Ovary (tissue), 9 donors: ENCODE results near the gene LYL1. TPM values are rescaled to one million over a fixed set of nuclear protein-coding genes. Genes with fewer than 3 reads are reported as not detected.
A peak's percentile ranks its signal among the peaks of the same experiment; 100 is the strongest.

Experiments used
- DNase-seq, 5 donors: peaks; one replicate each; pipeline ENCODE4 v3.0.0-alpha.2; 2019 to 2020
- H3K27ac ChIP-seq, 2 donors: fragments of 200-600 bp; one replicate each; pipeline versions ENCODE4 v1.5.1 to v1.8.0; 2019 to 2022
- H3K27me3 ChIP-seq: fragments of 200-600 bp; one replicate; pipeline ENCODE4 v1.8.0; 2022
- H3K36me3 ChIP-seq: fragments of 200-600 bp; sonication (generic); one replicate; pipeline ENCODE4 v1.5.1; 2019
- H3K4me1 ChIP-seq: one replicate; pipeline ENCODE4 v1.8.1; 2013; ENCODE audit warnings: mild to moderate bottlenecking, moderate library complexity; ENCODE audit not compliant: insufficient read depth
- H3K4me3 ChIP-seq: fragments of 200-600 bp; sonication (generic); one replicate; pipeline ENCODE4 v1.5.1; 2017
- H3K9me3 ChIP-seq, 2 donors: fragments of 200-600 bp in 1 of 2; sonication (generic) in 1 of 2; one replicate each; pipeline versions ENCODE4 v1.5.1 to v1.8.1; 2013 to 2019; ENCODE audit warnings: mild to moderate bottlenecking in 1 of 2, moderate library complexity in 1 of 2
- CTCF ChIP-seq, 3 donors: fragments of 450-650 bp in 2 of 3; fragments of 200-600 bp in 1 of 3; IDR thresholded peaks; one replicate each; pipeline versions ENCODE4 v1.5.1 to v1.8.0; 2016 to 2022; ENCODE audit warnings: antibody characterized with exemption in 3 of 3, mild to moderate bottlenecking in 1 of 3
- EP300 ChIP-seq: sonication (generic); formaldehyde crosslinking; IDR thresholded peaks from one replicate; pipeline ENCODE4 v1.6.1; 2017; ENCODE audit warnings: antibody characterized with exemption
- POLR2A ChIP-seq: fragments of 450-650 bp; IDR thresholded peaks from one replicate; pipeline ENCODE4 v1.6.1; 2017; ENCODE audit warnings: antibody characterized with exemption, mild to moderate bottlenecking, moderate library complexity
- WGBS, 3 donors: extraction: QIAGEN DNeasy Blood & Tissue Kit in 1 of 3; methylation state at CpG; one replicate each; pipeline versions ENCODE4 v1.1.5 to v1.1.7; 2013 to 2017; 5-methylcytosine and 5-hydroxymethylcytosine counted together
- intact Hi-C, 4 donors: fragments of 100-400 bp; cut with DNase I; formaldehyde crosslinking; loops; one replicate each; pipeline versions ENCODE4 v1.11.0 to v1.15.1; 2022 to 2023
- polyA plus RNA-seq, 2 donors: library from polyadenylated mRNA; stranded (reverse); fragments of 200-250 nt in 1 of 2; fragments of 350-450 nt in 1 of 2; fragmentation: Illumina TruSeq in 1 of 2; extraction: RNeasy Lipid Tissue Mini Kit (QIAGEN cat#74804) in 1 of 2; gene quantifications; one replicate each; pipeline ENCODE4 v1.2.3, GENCODE V29; 2013 to 2014
- total RNA-seq, 7 donors: library from RNA; depleted of rRNA in 2 of 7; stranded (reverse); fragments of >200 nt in 2 of 7; fragmentation: NEBNext Ultra II Directional in 3 of 7; extraction: Animal tissue kit (Norgen Biotek cat#: 25700) in 3 of 7; gene quantifications; one replicate each; pipeline versions ENCODE4 v1.1.0 to v1.2.4, GENCODE V29; 2016 to 2023
- donor health status: DM: no; HTN: no; CAD: no; lungs with moderate emphysema.
- donor health status: DM: no; HTN: no; CAD: no.
- donor health status: Bipolar disorder and iron deficiency.
- donor health status: DM: yes; HTN: yes; CAD: no.
- donor health status: DM: no; HTN: no; CAD: no.
- donor health status: DM: yes; HTN: yes; CAD: no.

LYL1 gene
- total and polyA plus RNA-seq, 9 donors, result 0.90 to 7.4 (median 5.0) TPM

DNA sequence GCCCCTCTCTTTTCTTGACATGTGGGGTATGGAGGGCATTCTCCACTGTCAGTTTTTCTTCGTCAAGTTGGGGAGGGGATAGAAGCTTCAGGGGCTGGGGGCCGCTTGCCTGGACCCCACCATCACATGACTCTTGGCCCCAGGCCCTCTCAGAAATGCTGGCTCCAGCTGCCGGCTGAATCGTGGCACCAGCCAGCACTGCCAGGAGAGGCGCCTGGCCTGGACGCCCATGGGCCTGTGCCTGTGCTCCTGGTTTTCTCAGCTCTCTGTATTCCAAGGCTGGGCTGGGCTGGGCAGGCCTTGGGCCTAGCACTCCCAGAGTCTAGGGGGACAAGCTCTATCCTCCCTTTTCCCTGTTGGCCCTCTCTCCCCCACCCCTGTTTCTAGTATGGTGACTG, 38.6 kb downstream of the LYL1 start:
- intact Hi-C loops, result loop anchor here (5.0 kb wide), 4 partner anchors 37 to 82 kb away; partner anchors contain the start of gene LYL1 (in 1 of the 4)
- WGBS, 3 donors, result 30 to 42% (median 40%) methylated on average over 6 of the region's 6 CpGs
- H3K9me3 ChIP-seq, result no peaks in the 10 kb centered on the region
- no peaks in the 10 kb centered on the region for H3K36me3 ChIP-seq
- no peak for TF ChIP-seq CTCF (IDR thresholded peaks at IDR 0.05)
- no peak for TF ChIP-seq EP300
- TF ChIP-seq POLR2A, result no peak
- H3K27ac ChIP-seq, result peak overlapping the region in 1 of 2 donors; percentile 1
- no peaks in the 10 kb centered on the region for H3K27me3 ChIP-seq
- no peak for DNase-seq
- peaks cover 63% of the 10 kb centered on the region for H3K4me1 ChIP-seq
- H3K4me3 ChIP-seq, result no peak overlapping the region

GRCh38 chr19:13063461-13064091, 39.1 kb downstream of the LYL1 start:
- H3K27ac ChIP-seq, result peak overlapping the region in 1 of 2 donors; percentile 1
- H3K36me3 ChIP-seq, result no peaks in the 10 kb centered on the region
- DNase-seq, result no peak
- no peak overlapping the region for H3K4me3 ChIP-seq
- 27 to 34% (median 28%) methylated on average over 5 of the region's 5 CpGs for whole genome bisulfite sequencing, 3 donors
- intact Hi-C loops, result loop anchor here (2.0 to 5.0 kb wide), 5 partner anchors 36 to 81 kb away; partner anchors contain the start of gene LYL1 (in 1 of the 4)
- H3K9me3 ChIP-seq, result no peaks in the 10 kb centered on the region
- TF ChIP-seq EP300 (no peak), CTCF (IDR thresholded peaks at IDR 0.05) (no peak), POLR2A (no peak)
- H3K4me1 ChIP-seq, result peaks cover 63% of the 10 kb centered on the region
- no peaks in the 10 kb centered on the region for H3K27me3 ChIP-seq

DNA sequence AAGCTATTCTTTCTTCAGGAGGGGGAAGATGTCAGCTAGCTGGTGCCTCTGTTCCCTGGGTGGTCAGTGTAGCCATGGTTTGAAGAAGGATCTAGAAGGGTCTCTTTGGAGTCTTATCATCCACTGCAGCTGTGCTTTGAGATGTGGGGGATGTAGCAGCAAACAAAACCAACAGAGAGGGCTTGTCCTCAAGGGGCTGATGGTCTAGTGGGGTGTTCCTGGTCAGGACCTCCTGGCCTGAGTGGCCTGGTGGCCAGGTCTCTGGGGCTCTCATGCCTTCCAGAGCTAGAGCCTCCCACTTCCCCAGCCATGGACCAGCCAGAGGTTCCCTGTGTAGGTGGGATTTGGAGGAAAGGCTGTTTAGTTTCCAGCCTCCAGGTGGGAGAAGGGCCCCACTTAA, 40.3 kb downstream of the LYL1 start:
- TF ChIP-seq CTCF (IDR thresholded peaks at IDR 0.05) (no peak), EP300 (no peak), POLR2A (no peak)
- no peak overlapping the region for H3K27ac ChIP-seq
- no peaks in the 10 kb centered on the region for H3K9me3 ChIP-seq
- H3K36me3 ChIP-seq, result no peaks in the 10 kb centered on the region
- H3K4me1 ChIP-seq, result peaks cover 66% of the 10 kb centered on the region
- H3K4me3 ChIP-seq, result no peak overlapping the region
- no peak for DNase-seq
- no peaks in the 10 kb centered on the region for H3K27me3 ChIP-seq
- intact Hi-C loops, result loop anchor here (2.0 to 5.0 kb wide), 5 partner anchors 35 to 80 kb away; partner anchors contain the start of gene LYL1 (in 1 of the 4)

DNA sequence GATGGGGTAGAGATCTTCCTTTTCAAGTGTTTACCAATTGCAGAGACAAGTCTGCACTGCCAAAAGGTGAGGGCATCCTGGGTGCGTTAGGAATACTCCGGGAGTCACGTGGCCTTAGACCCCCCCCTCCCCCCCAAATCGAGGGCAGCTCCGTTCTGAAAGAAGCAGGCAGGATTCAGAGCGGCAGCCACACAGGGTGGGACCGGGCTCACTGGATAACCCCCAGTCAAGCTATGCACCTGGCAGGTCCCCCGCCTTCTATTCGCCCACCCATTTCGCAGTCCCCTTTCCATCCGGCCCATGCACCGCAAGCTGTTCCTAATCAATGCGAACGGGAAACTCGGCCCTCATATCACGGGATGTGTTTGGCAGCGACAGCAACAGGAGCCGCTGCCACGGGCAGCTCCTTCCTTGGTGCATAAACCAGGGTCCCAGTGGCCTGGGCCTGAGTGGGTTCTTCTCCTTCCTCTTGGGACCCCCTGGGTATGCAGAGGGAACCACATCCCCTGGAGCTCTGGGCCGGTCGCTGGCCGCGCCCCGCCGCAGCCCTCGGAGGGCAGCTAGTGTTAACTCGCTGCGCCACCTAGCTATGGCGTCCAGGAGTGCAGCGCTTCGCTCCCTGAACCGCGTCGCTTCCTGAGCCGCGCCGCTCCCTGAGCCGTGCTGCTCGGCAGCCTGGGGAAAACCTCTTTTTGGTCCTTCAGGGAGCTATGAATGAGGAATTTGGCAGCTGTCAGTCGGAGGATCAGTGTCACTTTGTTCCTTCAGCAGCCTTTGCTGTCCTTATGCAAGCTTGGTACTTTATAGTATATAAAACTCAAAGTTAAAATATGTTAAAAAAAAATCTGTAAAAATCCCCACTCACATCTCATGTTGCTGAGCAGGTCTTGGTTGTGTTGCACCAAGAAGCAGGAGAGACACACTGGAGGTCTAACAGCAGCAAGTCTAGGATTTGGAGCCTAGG, 41.4 kb downstream of the LYL1 start:
- TF ChIP-seq EP300 (no peak), CTCF (IDR thresholded peaks at IDR 0.05) (peak; percentile 69 to 97 (median 94)), POLR2A (peak; percentile 40)
- Histone ChIP-seq H3K27ac (peak overlapping the region; percentile 37 to 51), H3K27me3 (no peaks in the 10 kb centered on the region), H3K36me3 (no peaks in the 10 kb centered on the region), H3K4me1 (peaks cover 67% of the 10 kb centered on the region), H3K9me3 (no peaks in the 10 kb centered on the region), H3K4me3 (peak overlapping the region; percentile 38)
- DNase-seq, result peak; percentile 80 to 92 (median 89)
- WGBS, 3 donors, result 1 to 2% (median 1%) methylated on average over 38 to 40 of the region's 40 CpGs
- intact Hi-C loops, result loop anchor here (5.0 kb wide), 4 partner anchors 34 to 79 kb away; partner anchors contain the start of gene LYL1 (in 1 of the 4)
